HG03378 (cell line): ENCODE measurements around the gene ZFP1.
"Not testable (repeated sequence)": the region's sequence is repeated elsewhere in the genome, so short reads cannot be mapped to it uniquely, and the experiment has no call there.

Source experiments
- ATAC-seq: cut with Tn5 transposase; IDR thresholded peaks from one replicate; pipeline ENCODE4 v1.9.1; 2021; ENCODE audit warnings: mild to moderate bottlenecking, moderate library complexity; ENCODE audit not compliant: unreplicated experiment

Gene ZFP1

GRCh38 chr16:75203096-75203495 lies 54.8 kb downstream of the ZFP1 start:
- no peak for ATAC-seq

GRCh38 chr16:75203667-75204409 lies 55.5 kb downstream of the ZFP1 start:
- ATAC-seq = no peak

GRCh38 chr16:75204410-75204758 lies 56.1 kb downstream of the ZFP1 start:
- ATAC-seq = no peak

GRCh38 chr16:75204905-75205304 lies 56.6 kb downstream of the ZFP1 start:
- not testable (repeated sequence) for ATAC-seq

GRCh38 chr16:75205438-75205837 lies 57.1 kb downstream of the ZFP1 start:
- ATAC-seq = not testable (repeated sequence)

- ATAC-seq = not testable (repeated sequence)
Measured at GRCh38 chr16:75205961-75206748, 57.8 kb downstream of the ZFP1 start.

GRCh38 chr16:75206749-75207451 lies 58.6 kb downstream of the ZFP1 start, which contains the start of gene CTRB2:
CTRB2 (minus strand) TSS chr16:75207161; CDS start chr16:75207141, 20 bp downstream.
- ATAC-seq = no peak

GRCh38 chr16:75207831-75208230 lies 59.5 kb downstream of the ZFP1 start:
- ATAC-seq = no peak

GRCh38 chr16:75208242-75208825 lies 60.0 kb downstream of the ZFP1 start:
- no peak for ATAC-seq

- no peak for ATAC-seq
Measured at GRCh38 chr16:75208861-75209505, 60.7 kb downstream of the ZFP1 start.

GRCh38 chr16:75209514-75209913 lies 61.2 kb downstream of the ZFP1 start:
- not testable (repeated sequence) for ATAC-seq

- no peak for ATAC-seq
Measured at GRCh38 chr16:75209944-75210343, 61.6 kb downstream of the ZFP1 start.

- not testable (repeated sequence) for ATAC-seq
Measured at GRCh38 chr16:75211286-75211685, 63.0 kb downstream of the ZFP1 start.

- no peak for ATAC-seq
Measured at GRCh38 chr16:75216127-75216526, 67.8 kb downstream of the ZFP1 start.

GRCh38 chr16:75216576-75216975 lies 68.3 kb downstream of the ZFP1 start:
- ATAC-seq = no peak

- no peak for ATAC-seq
Measured at GRCh38 chr16:75217389-75217851, 69.1 kb downstream of the ZFP1 start.

- peak; percentile 59 for ATAC-seq
Measured at GRCh38 chr16:75218256-75219076, 70.1 kb downstream of the ZFP1 start, which contains the start of gene CTRB1. CTRB1 (plus strand) TSS chr16:75218988; CDS start chr16:75219008, 20 bp downstream.

GRCh38 chr16:75219088-75219487 lies 70.8 kb downstream of the ZFP1 start:
- no peak for ATAC-seq

GRCh38 chr16:75219838-75220237 lies 71.5 kb downstream of the ZFP1 start:
- peak; percentile 67 for ATAC-seq
